SH-SY5Y (cell line): ENCODE measurements around the gene VPS4A.

ENCODE experiments used
- GATA2 ChIP-seq: IDR thresholded peaks from 2 replicates; pipeline ENCODE4 v1.6.1; 2011; ENCODE audit warnings: mild to moderate bottlenecking, low read depth, low read length
- GATA3 ChIP-seq: IDR thresholded peaks from 2 replicates; pipeline ENCODE4 v1.6.1; 2011; ENCODE audit warnings: low read depth, mild to moderate bottlenecking, low read length, moderate library complexity

- TF ChIP-seq GATA2 = no peak
- TF ChIP-seq GATA3 = no peak
Measured at GRCh38 chr16:69301861-69302260, 9.3 kb upstream of the VPS4A start.
